ENCODE results near the gene AFTPH. TPM values are rescaled to one million over a fixed set of nuclear protein-coding genes. Genes with fewer than 3 reads are reported as not detected.

The AFTPH gene
- total RNA-seq, 4 donors from 2014 or later = 51.7 to 56.7 (median 53.2) TPM

DNA sequence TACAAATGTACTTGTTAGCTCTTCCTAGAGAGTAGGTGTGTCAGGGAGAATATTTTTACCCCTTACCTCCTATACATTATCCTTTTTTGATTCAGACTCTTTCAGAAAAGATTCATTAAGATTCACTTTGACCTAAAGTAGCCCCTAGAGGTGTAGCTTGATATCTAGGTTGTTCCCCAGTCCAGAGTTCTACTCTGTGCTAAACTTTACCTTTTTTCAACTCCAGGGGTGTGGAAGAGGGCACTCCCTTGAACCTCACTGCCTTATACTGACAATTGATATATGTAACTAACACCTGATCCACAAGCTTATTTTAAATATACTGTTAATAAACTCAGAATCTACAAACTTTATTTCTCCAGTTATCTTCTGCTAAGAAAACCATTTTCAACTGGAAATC, 30.0 kb downstream of the AFTPH start:
- Histone ChIP-seq H3K27me3 (no peaks in the 10 kb centered on the region), H3K36me3 (no peaks in the 10 kb centered on the region), H3K9me3 (no peaks in the 10 kb centered on the region), H3K27ac (no peak overlapping the region), H3K4me1 (no peaks in the 10 kb centered on the region), H3K4me3 (replicated peaks in 1 of 3) (no peak overlapping the region)
- no peak for TF ChIP-seq POLR2A (IDR thresholded peaks at IDR 0.05)
- TF ChIP-seq CTCF (IDR thresholded peaks at IDR 0.05) = no peak
- no peak for DNase-seq
- intact Hi-C loops (cut with DNase I) = no loop called here

DNA sequence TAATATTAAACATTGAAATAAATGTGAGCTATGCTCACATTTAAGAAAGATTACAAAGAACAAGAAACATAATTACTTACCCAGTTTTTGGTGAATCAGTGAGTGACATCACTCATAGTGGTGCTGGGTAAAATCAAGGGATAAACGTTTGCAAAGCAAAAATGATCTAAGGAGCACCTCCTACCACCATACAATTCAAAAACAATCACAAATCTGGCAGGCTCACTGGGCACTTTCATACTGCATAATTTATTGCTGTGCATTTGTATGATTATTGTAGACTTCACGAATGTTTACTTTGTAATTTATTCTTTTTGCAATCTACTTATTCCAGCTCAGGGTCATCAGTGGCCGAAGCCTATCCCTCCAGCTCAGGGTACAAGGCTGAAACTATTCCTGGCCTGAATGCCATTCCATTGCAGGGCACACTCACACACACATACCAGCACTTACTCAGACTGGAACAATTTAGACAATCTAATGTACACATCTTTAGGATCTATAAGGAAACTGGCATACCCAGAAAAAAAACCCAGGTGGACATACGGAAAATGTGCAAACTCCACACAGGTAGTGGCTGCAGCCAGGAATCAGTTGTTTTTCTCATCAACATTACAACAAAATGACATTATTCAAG, 34.4 kb downstream of the AFTPH start:
- Histone ChIP-seq H3K4me1 (no peaks in the 10 kb centered on the region), H3K27ac (no peak overlapping the region), H3K27me3 (no peaks in the 10 kb centered on the region), H3K36me3 (no peaks in the 10 kb centered on the region), H3K4me3 (replicated peaks in 1 of 3) (no peak overlapping the region), H3K9me3 (no peaks in the 10 kb centered on the region)
- intact Hi-C loops (cut with DNase I) = no loop called here
- 93 to 95% methylated on average over 4 of the region's 4 CpGs for WGBS, 2 donors
- DNase-seq = no peak
- TF ChIP-seq CTCF (IDR thresholded peaks at IDR 0.05) = no peak
- no peak for TF ChIP-seq POLR2A (IDR thresholded peaks at IDR 0.05)

DNA sequence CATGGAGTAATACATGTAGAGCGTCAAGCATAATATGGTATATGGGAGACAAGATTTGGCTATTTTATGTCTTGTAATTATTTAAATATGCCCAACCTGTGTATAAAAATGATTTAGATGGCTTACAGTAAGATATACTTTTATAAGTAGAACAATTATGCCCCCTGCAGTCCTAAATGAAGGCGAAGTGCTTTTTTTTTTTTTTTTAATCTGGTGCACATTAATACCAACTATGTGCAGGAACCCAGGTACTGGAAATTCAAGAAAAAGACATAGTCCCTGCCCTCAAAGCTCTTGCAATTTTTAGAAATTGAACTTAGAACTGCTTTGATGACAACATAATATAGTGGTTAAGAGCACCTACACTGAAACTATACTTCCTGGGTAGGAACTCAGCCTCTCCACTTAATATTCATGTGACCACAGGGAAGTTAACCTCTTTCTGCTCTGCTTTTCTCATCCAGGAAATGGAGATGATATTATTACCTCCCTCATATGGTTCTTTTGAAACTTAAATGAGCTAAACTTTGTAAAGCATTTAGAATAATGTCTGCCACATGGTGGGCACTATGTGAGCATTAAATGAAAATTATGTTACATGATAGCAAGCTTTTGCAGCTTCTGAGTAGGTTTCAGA, 38.1 kb downstream of the AFTPH start:
- no peaks in the 10 kb centered on the region for H3K9me3 ChIP-seq
- H3K36me3 ChIP-seq = no peaks in the 10 kb centered on the region
- TF ChIP-seq POLR2A (IDR thresholded peaks at IDR 0.05) (no peak), CTCF (IDR thresholded peaks at IDR 0.05) (peak in 3 of 6 experiments; percentile 22 to 30 (median 23))
- H3K4me1 ChIP-seq = no peaks in the 10 kb centered on the region
- no peak overlapping the region for H3K4me3 ChIP-seq (replicated peaks in 1 of 3)
- H3K27ac ChIP-seq = no peak overlapping the region
- no peak for DNase-seq
- WGBS, 2 donors = 88 to 89% methylated on average over 2 of the region's 2 CpGs
- H3K27me3 ChIP-seq = no peaks in the 10 kb centered on the region
- intact Hi-C loops (cut with DNase I) = no loop called here

GRCh38 chr2:64563436-64563938, 39.4 kb downstream of the AFTPH start:
- H3K27me3 ChIP-seq = no peaks in the 10 kb centered on the region
- H3K27ac ChIP-seq = no peak overlapping the region
- DNase-seq = no peak
- intact Hi-C loops (cut with DNase I) = no loop called here
- 94 to 98% methylated on average over 6 of the region's 6 CpGs for WGBS, 2 donors
- no peaks in the 10 kb centered on the region for H3K9me3 ChIP-seq
- no peak overlapping the region for H3K4me3 ChIP-seq (replicated peaks in 1 of 3)
- TF ChIP-seq POLR2A (IDR thresholded peaks at IDR 0.05) = no peak
- no peak for TF ChIP-seq CTCF (IDR thresholded peaks at IDR 0.05)
- H3K36me3 ChIP-seq = peaks cover 0 to 3% of the 10 kb centered on the region in 2 donors
- H3K4me1 ChIP-seq = no peaks in the 10 kb centered on the region

DNA sequence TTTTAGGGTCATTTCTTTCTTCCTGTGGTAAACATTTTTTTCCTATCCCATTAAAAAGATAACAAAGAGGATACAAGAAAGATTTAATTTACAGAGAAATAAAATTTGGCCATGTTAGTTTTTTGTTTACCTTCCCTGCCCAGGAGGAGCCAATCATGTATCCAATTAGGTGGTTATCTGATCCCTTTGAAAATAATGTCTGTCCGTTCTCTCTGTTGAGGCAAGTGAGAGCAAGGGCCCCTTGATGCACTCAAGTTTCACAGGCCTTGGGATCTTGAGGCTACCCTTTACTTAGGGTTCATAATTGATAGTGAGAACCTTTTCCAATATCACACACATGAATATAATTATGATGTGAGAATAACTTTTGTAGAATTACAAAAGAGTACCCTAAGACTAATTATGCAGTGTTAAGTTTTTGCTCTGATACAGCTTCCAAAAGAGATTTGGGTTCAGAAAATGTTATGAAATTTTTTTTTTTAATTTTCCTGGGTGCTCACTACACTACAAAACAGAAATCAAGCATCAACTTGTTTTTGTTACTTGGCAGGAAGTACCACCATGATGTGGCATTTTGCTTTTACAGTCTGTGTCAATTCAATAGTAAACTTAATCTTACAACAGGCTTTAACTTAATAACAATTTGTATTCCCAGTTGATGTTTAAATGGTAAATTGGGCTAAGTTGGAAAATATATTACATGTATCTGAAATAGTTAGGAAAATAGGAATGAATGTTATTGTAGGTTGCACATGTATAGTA, 42.0 kb downstream of the AFTPH start:
- Histone ChIP-seq H3K9me3 (no peaks in the 10 kb centered on the region), H3K4me1 (no peaks in the 10 kb centered on the region), H3K36me3 (peaks cover 0 to 4% of the 10 kb centered on the region in 2 donors), H3K27ac (no peak overlapping the region), H3K4me3 (replicated peaks in 1 of 3) (no peak overlapping the region), H3K27me3 (no peaks in the 10 kb centered on the region)
- TF ChIP-seq CTCF (IDR thresholded peaks at IDR 0.05) = no peak
- TF ChIP-seq POLR2A (IDR thresholded peaks at IDR 0.05) = no peak
- intact Hi-C loops (cut with DNase I) = no loop called here
- DNase-seq = no peak
- WGBS, 2 donors = 97% methylated on average over 1 of the region's 1 CpG
